PC-3 (cell line): ENCODE results near the gene SPEN. TPM values are rescaled to one million over a fixed set of nuclear protein-coding genes. Genes with fewer than 3 reads are reported as not detected.

Source experiments
- ATAC-seq: fragments of 200-7000 bp; cut with Tn5 transposase; 2 replicates; pipeline ENCODE4 v1.9.1; 2020; ENCODE audit warnings: mild to moderate bottlenecking, moderate library complexity
- BruUV-seq: library from RNA; stranded (reverse); fragments of 400-500 nt; replicated peaks from 2 replicates; lab custom pipeline; 2021; lab: Mats Ljungman, UMichigan
- CTCF ChIA-PET: fragments of 300-600 bp; sonication (Branson Sonifier 250); formaldehyde crosslinking; loops from one replicate; lab custom pipeline; 2022; ENCODE audit warnings: antibody characterized with exemption; lab: Charles Lee
- POLR2A ChIA-PET: fragments of 300-600 bp; sonication (Branson Sonifier 250); formaldehyde crosslinking; loops from one replicate; lab custom pipeline; 2022; ENCODE audit warnings: antibody characterized with exemption; ENCODE audit not compliant: unreplicated experiment; lab: Charles Lee
- DNase-seq: peaks from one replicate; pipeline ENCODE4 v3.0.0-alpha.2; 2015
- H2AFZ ChIP-seq: fragments of 300-600 bp; sonication (generic); 2 replicates; pipeline ENCODE4 v1.6.0; 2016; ENCODE audit warnings: antibody characterized with exemption, low read length
- H3F3A ChIP-seq: fragments of 300-600 bp; sonication (generic); one replicate; pipeline ENCODE4 v1.6.0; 2017; ENCODE audit warnings: antibody characterized with exemption, low read length, control low read depth, mild to moderate bottlenecking; ENCODE audit not compliant: unreplicated experiment
- H3K27ac ChIP-seq: fragments of 300-600 bp; sonication (generic); 2 replicates; pipeline ENCODE4 v1.5.1; 2016; ENCODE audit warnings: mild to moderate bottlenecking, low read length
- H3K27me3 ChIP-seq: fragments of 300-600 bp; sonication (generic); 2 replicates; pipeline ENCODE4 v1.6.1; 2016; ENCODE audit warnings: low read length, mixed read lengths
- H3K36me3 ChIP-seq: fragments of 300-600 bp; sonication (generic); 2 replicates; pipeline ENCODE4 v1.6.1; 2016; ENCODE audit warnings: low read depth, mixed run types, low read length, mixed read lengths
- H3K4me1 ChIP-seq: fragments of 300-600 bp; sonication (generic); 2 replicates; pipeline ENCODE4 v1.5.1; 2016; ENCODE audit warnings: low read length; ENCODE audit not compliant: insufficient read depth
- H3K4me2 ChIP-seq: fragments of 300-600 bp; sonication (generic); 2 replicates; pipeline ENCODE4 v1.6.0; 2016; ENCODE audit warnings: low read length
- H3K4me3 ChIP-seq: fragments of 300-600 bp; sonication (generic); 2 replicates; pipeline ENCODE4 v1.5.1; 2016; ENCODE audit warnings: mild to moderate bottlenecking, low read length, mixed read lengths
- H3K79me2 ChIP-seq: fragments of 300-600 bp; sonication (generic); 2 replicates; pipeline ENCODE4 v1.6.1; 2017; ENCODE audit warnings: low read length, mixed read lengths
- H3K9ac ChIP-seq: fragments of 300-600 bp; sonication (generic); 2 replicates; pipeline ENCODE4 v1.6.0; 2016; ENCODE audit warnings: mild to moderate bottlenecking, low read length
- H3K9me2 ChIP-seq: fragments of 300-600 bp; sonication (generic); replicated peaks from 2 replicates; pipeline ENCODE4 v1.6.1; 2016; ENCODE audit warnings: mixed run types, low read length, mixed read lengths
- H3K9me3 ChIP-seq: fragments of 300-600 bp; sonication (generic); 2 replicates; pipeline ENCODE4 v1.6.1; 2016; ENCODE audit warnings: low read length, mixed read lengths
- H4K20me1 ChIP-seq: fragments of 300-600 bp; sonication (generic); 2 replicates; pipeline ENCODE4 v1.6.1; 2016; ENCODE audit warnings: low read length, mixed read lengths
- EZH2 ChIP-seq: fragments of 300-600 bp; sonication (generic); IDR thresholded peaks from one replicate; pipeline ENCODE4 v1.6.1; 2017; ENCODE audit warnings: antibody characterized with exemption, mild to moderate bottlenecking, low read length; ENCODE audit not compliant: unreplicated experiment
- EZH2phosphoT487 ChIP-seq: fragments of 300-600 bp; sonication (generic); IDR thresholded peaks from 2 replicates; pipeline ENCODE4 v1.6.1; 2018; ENCODE audit warnings: mild to moderate bottlenecking, antibody characterized with exemption, low read length, borderline replicate concordance
- intact Hi-C: fragments of 100-400 bp; cut with micrococcal nuclease; formaldehyde crosslinking; loops from 2 replicates; pipeline ENCODE4 v1.9.0; 2023
- total RNA-seq: library from RNA; depleted of rRNA; stranded (reverse); fragments of >200 nt; gene quantifications from 2 replicates; pipeline ENCODE4 v1.2.3, GENCODE V29; 2014
- TF ChIP-seq, protein P1 (sequence below): fragments of 300-600 bp; sonication (generic); conservative IDR thresholded peaks from 2 replicates; pipeline ENCODE4 v1.5.1; 2017; ENCODE audit warnings: antibody characterized with exemption, low read depth, mild to moderate bottlenecking, low read length

Gene SPEN
- total RNA-seq, 1 experiment from 2014 or later, result 26.7 TPM

DNA sequence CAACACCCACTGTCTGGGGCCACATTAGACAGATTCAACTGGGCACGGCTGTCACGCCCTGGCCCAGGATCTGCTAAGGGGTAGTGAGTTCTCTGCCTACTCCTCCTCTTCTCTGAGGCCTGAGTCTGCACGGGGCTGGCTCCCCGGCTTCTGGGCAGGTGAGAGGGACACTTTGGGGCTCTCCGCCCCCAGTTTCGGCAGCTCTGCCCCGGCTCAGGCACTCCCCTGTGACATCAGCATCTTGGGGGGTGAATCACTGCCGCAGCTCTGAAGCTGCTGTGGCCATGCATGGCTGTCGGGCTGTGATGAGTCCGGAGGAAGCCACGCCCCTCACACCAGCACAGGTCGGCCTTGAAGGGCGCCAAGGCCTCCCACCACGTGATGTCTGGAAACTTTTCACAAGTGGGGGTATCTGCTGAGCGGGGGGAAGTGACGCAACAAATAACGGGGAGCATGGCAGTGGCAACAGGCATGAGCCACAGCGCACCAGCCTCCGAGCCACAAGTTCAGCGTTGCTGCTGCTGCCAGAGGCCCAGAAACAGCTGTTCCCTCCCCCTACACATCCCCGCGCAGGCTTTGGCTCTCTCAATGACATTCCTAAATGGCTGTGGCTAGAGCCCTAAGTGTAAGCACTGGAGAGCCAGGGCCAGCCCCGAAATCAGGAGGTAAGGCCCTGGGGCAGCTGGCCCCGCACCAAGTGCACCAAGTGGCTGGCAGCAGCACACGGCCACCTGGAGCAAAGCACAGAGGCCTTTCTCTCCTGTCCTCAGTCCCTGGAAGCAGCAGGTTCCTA is 102.1 kb downstream of the SPEN start:
- no peaks in the 10 kb centered on the region for H3F3A ChIP-seq
- peaks cover 53% of the 10 kb centered on the region for H3K79me2 ChIP-seq
- no TSS peak for BruUV-seq
- ATAC-seq (no peak), DNase-seq (no peak)
- intact Hi-C loops, result no loop called here
- H3K27me3 ChIP-seq, result no peaks in the 10 kb centered on the region
- no peaks in the 10 kb centered on the region for H3K9me3 ChIP-seq
- no peak overlapping the region for H3K4me3 ChIP-seq
- no peak overlapping the region for H3K27ac ChIP-seq
- no peak overlapping the region for H2AFZ ChIP-seq
- no peak overlapping the region for H3K9ac ChIP-seq
- ChIA-PET POLR2A (no interaction called here), CTCF (no interaction called here)
- H3K4me1 ChIP-seq, result peaks cover 35% of the 10 kb centered on the region
- no peak overlapping the region for H3K4me2 ChIP-seq
- H4K20me1 ChIP-seq, result no peaks in the 10 kb centered on the region
- H3K36me3 ChIP-seq, result peaks cover 4% of the 10 kb centered on the region; the same call in 1 of the 2 replicates
- TF ChIP-seq EZH2phosphoT487 (no peak), EZH2 (no peak)
- TF ChIP-seq, protein P1, sequence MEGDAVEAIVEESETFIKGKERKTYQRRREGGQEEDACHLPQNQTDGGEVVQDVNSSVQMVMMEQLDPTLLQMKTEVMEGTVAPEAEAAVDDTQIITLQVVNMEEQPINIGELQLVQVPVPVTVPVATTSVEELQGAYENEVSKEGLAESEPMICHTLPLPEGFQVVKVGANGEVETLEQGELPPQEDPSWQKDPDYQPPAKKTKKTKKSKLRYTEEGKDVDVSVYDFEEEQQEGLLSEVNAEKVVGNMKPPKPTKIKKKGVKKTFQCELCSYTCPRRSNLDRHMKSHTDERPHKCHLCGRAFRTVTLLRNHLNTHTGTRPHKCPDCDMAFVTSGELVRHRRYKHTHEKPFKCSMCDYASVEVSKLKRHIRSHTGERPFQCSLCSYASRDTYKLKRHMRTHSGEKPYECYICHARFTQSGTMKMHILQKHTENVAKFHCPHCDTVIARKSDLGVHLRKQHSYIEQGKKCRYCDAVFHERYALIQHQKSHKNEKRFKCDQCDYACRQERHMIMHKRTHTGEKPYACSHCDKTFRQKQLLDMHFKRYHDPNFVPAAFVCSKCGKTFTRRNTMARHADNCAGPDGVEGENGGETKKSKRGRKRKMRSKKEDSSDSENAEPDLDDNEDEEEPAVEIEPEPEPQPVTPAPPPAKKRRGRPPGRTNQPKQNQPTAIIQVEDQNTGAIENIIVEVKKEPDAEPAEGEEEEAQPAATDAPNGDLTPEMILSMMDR, result no peak
- H3K9me2 ChIP-seq, result no peaks in the 10 kb centered on the region

- ChIA-PET CTCF (no interaction called here), POLR2A (no interaction called here)
- Histone ChIP-seq H3K36me3 (peaks cover 4% of the 10 kb centered on the region; the same call in 1 of the 2 replicates), H3K9me3 (no peaks in the 10 kb centered on the region), H3K9me2 (no peaks in the 10 kb centered on the region), H3K9ac (no peak overlapping the region), H4K20me1 (no peaks in the 10 kb centered on the region), H3F3A (no peaks in the 10 kb centered on the region), H3K4me1 (peaks cover 35% of the 10 kb centered on the region), H2AFZ (no peak overlapping the region), H3K27me3 (no peaks in the 10 kb centered on the region), H3K4me3 (no peak overlapping the region), H3K27ac (no peak overlapping the region), H3K4me2 (no peak overlapping the region), H3K79me2 (peaks cover 59% of the 10 kb centered on the region)
- BruUV-seq, result no TSS peak
- DNase-seq (no peak), ATAC-seq (no peak)
- intact Hi-C loops, result no loop called here
- TF ChIP-seq, protein P1, result no peak
- TF ChIP-seq EZH2 (no peak), EZH2phosphoT487 (no peak)
Measured at GRCh38 chr1:15950302-15950701, 102.8 kb downstream of the SPEN start.

DNA sequence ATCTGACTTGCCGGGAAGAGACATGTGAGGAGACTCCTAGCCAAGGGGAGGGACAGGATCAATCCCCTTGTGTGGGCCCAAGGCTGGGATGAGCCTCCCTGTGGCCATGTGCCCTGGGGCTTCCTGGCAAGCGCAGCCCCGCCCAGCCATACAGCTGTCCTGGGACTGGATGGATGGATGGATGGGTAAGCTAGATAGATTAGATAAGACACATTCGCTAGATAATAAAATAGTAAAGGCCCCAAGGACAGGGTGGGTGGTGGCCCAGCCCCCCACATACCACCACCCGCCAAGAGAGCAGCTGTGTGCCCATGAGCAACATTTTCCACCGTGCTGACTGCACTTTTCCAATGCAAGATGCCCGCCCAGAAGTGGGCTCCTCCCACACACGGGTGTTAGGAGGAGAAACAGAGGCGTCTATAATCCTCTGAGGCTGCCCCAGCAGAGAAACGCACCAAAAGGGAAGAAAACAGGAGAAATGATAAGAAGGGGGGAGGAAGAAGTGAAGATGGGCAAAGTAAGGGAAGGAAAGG is 103.3 kb downstream of the SPEN start:
- CTCF ChIA-PET, result no interaction called here
- ATAC-seq, result no peak
- DNase-seq, result no peak
- Histone ChIP-seq H3K27ac (no peak overlapping the region), H3K9me2 (no peaks in the 10 kb centered on the region), H3K4me2 (no peak overlapping the region), H3F3A (no peaks in the 10 kb centered on the region), H3K4me1 (peaks cover 35% of the 10 kb centered on the region), H3K79me2 (peaks cover 65% of the 10 kb centered on the region), H3K4me3 (no peak overlapping the region), H3K9ac (no peak overlapping the region), H3K27me3 (no peaks in the 10 kb centered on the region), H2AFZ (no peak overlapping the region), H3K9me3 (no peaks in the 10 kb centered on the region), H3K36me3 (peaks cover 4% of the 10 kb centered on the region; the same call in 1 of the 2 replicates), H4K20me1 (no peaks in the 10 kb centered on the region)
- TF ChIP-seq EZH2 (no peak), EZH2phosphoT487 (no peak)
- TF ChIP-seq, protein P1, result no peak
- intact Hi-C loops, result no loop called here
- POLR2A ChIA-PET, result no interaction called here
- BruUV-seq, result no TSS peak
